GM19099 (cell line): ENCODE results near the gene CD46.

ENCODE experiments used
- POLR2A ChIP-seq: IDR thresholded peaks from 3 replicates; pipeline ENCODE4 v1.6.1; 2011; ENCODE audit warnings: low read depth; ENCODE audit not compliant: insufficient read length; ENCODE audit errors: extremely low read depth

The CD46 gene

DNA sequence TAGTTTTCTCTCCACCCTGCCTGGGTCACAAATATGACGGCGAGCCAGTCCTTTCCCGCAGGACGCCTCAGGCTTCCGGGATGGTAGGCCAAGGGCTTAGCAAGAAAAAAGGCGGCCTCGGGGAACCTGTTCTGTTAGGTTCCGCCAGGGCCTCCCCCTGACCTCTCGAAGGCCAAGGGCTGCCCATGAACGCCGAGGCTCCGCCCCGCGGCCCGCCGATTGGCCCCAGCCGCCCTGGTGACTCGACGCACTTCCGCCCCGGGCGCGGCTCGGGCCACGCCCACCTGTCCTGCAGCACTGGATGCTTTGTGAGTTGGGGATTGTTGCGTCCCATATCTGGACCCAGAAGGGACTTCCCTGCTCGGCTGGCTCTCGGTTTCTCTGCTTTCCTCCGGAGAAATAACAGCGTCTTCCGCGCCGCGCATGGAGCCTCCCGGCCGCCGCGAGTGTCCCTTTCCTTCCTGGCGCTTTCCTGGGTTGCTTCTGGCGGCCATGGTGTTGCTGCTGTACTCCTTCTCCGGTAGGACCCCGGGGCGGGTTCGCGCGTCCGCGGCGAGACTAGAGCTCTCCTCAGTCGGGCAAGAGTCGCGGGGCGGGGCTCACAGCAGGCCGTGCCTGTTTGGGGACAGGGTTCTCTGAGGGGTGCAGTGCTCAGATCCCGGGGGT is at the start of gene CD46:
TSS of gene CD46 (plus strand) at position 265 of the 666 bp plus-strand sequence. CDS start at position 424, 159 bp downstream.
- peak; percentile 86 for TF ChIP-seq POLR2A

DNA sequence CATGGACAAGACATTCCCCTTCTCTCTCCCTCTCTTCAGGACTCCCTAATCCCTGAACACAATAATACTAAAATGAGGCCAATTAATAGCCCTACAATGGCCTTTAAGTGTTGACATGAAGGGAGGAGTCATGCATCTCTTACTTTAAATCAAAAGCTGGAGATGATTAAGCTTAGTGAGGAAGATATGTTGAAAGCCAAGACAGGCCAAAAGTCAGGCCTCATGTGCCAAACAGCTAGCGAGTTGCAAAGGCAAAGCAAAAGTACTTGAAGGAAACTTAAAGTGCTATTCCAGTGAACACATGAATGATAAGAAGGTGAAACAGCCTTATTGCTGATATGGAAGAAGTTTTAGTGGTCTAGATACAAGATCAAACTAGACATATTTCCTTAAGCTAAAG is 49.5 kb upstream of the CD46 start:
- no peak for TF ChIP-seq POLR2A

DNA sequence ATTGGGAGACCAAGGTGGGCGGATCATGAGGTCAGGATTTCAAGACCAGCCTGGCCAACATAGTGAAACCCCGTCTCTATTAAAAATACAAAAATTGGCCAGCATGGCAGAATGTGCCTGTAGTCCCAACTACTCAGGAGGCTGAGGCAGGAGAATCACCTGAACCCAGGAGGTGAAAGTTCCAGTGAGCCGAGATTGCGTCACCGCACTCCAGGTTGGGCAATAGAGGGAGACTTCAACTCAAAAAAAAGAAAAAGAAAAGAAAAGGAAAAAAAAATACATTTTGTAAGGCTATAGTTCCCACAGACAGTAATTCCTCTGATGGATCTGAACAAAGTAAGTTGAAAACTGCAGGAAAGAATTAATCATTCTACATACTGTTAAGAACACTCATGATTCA is 48.1 kb upstream of the CD46 start:
- TF ChIP-seq POLR2A: no peak

DNA sequence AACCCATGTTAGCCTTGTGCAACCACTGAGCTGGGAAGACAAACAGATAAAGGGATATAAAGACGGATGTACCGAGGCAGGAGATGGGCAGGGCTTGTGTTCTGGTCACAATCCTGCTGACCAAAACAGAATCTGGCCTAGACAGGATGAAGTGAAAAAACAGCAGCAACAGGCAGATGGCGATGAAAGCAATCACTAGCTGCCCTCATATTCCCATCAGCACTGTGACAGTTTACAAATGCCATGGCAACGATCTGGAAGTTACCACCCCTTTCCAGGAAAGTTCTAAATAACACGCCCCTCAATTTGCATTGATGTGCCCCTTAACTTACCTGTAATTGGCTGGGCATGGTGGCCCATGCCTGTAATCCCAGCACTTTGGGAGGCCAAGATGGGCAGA is 40.6 kb upstream of the CD46 start:
- no peak for TF ChIP-seq POLR2A

DNA sequence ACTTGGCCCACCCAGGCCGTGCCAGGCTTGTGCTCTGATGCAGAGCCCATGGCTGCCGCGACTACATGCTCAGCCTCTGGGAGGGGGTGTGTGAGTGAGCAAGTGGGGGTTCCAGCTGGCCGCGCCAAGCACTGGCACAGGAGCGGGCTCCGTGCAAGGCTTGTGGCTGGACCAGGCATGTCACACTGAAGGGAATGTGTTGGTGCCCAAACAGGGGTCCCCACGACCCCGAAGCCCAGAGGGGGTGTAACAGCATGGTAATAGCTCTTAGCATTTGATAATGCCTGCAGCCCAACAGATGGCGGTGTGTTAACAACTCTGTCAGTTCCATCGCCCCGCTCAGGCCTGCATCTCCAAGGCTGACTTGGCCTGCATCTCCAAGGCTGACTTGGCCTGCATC is 38.3 kb upstream of the CD46 start:
- no peak for TF ChIP-seq POLR2A

DNA sequence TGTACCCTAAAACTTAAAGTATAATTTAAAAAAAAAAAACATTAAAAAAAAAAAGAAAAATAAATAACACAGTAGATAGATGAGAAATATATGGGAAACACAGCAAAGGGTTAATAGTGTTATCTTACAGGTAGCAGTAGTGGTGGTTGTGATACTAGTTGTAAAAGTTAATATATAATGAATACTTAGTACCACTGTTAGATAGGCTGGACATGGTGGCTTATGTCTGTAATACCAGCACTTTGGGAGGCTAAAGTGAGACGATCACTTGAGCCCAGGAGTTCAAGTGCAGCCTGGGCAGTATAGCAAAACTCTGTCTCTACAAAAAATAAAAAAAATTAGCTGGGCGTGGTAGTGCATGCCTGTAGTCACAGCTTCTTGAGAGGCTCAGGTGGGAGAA is 32.6 kb upstream of the CD46 start:
- TF ChIP-seq POLR2A: no peak

DNA sequence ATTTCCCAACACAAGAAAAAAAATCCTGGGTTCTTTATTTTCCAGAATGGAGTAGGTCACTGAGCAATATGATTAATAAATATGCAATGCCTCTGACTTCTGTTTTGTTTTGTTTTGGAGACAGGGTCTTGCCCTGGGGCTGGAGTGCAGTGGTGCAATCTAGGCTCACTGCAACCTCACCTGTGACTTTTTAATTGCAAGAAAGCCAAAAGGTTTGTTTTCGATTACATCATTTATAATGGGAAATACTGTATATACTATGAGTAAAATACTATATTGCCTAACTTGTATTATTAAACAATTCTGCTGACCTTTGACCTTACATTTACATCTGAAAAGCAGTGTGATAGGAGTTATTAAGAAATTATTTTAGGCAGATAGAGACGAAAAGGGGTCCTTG is 11.6 kb upstream of the CD46 start:
- no peak for TF ChIP-seq POLR2A

DNA sequence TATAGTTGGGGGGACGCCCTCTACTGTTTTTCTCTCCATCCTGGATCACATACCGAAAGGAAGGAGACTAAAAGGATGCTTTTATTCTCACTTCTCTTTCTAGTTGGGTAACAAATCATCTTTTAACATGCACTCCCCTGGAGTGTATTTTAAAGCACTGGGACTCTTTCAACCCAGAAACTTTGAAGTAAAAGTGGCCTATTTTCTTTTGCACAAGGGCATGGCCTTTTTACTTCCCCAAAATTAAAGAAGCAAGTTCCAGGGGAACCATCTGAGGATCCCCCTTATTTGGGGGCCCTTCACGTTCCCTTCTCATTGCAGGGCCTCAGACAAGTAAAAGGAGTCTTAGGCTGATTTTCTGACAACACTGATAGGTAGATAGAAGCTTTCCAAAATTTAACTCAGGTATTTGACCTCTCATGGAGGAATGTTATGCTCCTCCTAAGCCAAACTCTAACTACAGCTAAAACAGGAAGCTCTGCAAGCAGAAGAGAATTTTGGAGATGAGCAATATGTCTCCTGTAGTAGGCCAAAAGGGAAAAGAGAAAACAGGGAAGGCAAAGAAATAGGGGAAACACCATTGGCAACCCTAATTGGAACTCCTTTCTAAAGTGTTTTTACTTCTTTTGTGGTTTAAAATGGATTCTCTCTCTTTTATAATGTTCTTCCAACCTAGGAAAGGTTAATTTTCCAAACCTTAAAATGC is 8.9 kb upstream of the CD46 start:
- no peak for TF ChIP-seq POLR2A

DNA sequence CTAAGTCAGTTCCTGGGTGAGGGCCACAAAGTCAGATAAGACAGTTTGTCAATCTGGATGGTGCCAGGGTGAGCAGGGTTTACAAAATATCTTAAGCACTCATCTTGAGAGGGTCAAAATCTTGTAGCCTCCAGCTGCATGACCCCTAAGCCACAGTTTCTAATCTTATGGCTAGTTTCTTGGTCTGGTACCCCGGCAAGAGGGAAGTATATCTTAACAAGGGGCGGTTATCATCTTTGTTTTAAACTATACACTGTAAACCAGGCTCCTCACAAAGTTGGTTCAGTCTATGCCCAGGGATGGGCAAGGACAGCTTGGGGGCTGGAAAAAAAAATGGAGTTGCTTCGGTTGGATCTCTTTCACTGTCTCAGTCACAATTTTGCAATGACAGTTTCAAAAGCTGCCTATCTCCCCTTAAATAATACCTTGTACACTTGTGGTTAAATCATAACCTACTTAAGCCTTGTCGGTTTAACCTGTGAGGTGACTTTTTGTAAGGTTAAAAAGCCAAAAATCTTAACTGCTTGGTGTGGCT is 7.8 kb upstream of the CD46 start:
- TF ChIP-seq POLR2A: no peak

DNA sequence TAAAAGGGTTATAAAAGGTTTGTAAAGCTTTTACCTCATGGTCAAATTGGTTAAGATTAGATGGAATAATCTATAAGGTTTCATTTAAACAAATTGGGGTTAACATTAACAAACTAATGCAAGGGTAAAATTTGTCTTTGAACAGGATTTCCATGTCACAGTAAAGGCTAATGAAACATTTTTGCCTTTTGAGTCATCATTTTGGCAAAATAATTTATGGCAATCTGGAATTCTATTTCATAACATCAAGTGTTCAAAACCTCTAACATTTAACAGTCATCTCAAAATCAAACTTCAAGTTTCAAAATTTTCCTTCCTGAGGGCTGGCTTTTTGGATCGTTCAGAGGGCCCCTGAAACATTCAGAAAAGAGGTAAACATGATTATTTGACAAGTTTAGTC is 6.6 kb upstream of the CD46 start:
- no peak for TF ChIP-seq POLR2A

DNA sequence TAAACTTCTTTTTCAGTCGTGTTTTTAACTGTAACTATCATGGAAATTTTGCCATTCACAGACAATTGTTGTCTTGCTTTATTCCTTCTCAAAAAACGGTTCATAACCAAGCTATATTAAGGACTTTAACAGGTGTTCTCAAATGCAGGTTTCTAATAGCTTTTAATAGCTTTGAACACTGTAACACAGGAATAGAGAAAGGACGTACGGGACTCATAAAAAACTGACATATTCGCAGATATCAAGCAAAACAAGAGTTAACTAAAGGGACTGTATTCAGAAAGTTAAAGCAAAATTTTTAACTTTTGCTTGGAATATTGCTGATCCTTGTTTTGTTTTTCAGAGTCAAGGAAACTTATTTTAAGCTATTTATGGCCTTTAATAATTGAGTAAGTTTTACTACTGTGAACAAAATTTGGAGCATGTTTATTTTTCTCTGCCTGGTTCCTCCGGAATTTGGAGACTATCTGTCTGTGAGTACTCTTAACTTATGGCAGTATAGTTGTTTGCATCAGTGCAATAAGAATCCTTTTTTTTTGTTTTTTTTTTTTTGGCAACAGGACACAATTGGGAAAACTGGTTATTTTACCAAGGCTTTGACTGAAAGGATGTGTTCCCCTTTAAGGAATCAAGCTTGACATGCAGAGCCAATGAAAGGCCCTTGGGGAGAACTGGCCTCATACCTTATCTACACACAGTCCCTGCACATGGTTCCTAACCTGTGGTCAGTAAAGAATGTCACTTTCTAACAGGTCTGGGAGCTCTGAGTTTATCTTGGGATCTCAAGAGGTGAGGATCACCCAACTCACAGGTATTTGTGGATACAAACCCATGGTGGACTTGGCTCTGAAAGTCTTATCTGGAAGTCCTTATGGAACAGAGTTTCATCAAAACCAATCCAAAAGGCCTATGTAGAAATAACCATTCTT is 5.8 kb upstream of the CD46 start:
- TF ChIP-seq POLR2A: no peak

DNA sequence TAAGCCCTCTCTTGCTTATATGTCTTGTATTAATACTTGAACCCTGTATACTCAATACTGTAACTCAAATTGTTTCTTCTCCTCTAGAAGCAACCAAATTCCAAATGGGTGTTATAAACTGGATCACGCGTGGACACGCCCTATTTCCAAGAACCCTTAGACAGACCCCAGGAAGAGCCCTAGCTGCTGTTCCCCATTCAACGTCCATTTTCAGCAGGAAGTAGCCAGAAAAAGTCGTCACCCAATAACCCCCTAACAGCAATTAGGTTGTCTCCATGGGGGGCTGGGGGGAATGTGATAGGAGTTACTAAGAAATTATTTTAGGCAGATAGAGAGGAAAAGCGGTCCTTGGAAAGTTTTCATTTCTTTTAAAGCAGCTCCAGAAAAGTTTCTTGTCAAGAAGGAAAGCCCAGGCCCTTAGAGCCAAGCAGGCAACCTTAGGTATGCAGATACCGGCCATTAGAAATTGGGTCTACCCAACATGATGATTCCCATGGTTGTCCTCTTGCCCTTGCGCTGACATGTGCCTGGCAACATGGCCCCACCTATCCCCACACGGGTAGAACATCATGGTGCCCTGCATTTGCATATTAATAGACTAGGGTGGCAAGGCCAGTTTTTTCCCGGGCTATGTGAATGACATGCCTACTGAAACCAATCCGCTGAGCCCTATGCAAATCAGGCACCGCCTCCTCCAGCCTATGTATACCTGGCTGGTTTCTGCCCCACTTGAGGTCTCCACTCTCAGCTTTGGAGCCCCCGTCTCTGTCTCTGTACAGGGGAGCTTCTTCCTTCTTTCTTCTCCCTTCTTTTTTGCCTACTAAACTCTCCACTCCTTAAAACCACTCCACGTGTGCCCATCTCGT is 4.0 kb upstream of the CD46 start:
- TF ChIP-seq POLR2A: no peak

DNA sequence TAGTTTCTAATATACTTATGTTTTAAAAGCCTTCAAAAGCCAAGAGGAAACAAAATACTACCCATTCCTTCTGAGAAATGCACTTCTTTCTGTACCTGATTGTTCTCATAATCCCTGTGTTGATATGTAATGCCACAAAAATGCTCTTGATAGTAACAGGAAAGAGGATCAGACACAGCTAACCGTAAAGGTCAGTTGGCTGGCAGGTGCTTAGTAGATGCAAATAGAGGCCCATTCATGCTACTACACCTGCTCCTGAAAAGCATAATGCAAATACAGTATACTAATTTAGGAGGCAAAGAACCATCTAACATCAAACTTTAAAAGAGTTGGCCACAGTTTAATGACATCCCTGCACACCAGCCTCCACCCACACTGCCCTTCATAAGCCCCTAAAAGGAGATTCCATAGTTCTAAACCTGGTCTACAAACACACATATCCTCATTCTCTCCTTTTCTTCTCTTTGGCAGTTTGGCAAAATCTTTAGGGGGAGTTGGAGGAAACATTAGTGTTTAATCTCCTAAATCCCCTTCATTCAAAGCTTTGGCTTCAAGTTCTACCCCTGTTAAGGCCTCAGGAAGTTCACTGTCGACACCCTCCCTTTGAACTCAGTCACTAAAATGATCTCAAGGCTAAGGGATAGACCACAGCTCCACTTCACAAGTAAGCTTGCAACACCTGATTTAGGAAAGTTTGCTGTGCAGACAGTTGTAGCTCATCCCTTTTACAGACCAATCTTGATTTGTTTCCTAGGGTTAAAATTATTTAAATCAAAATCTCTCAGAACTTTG is 2.9 kb upstream of the CD46 start:
- TF ChIP-seq POLR2A: no peak

DNA sequence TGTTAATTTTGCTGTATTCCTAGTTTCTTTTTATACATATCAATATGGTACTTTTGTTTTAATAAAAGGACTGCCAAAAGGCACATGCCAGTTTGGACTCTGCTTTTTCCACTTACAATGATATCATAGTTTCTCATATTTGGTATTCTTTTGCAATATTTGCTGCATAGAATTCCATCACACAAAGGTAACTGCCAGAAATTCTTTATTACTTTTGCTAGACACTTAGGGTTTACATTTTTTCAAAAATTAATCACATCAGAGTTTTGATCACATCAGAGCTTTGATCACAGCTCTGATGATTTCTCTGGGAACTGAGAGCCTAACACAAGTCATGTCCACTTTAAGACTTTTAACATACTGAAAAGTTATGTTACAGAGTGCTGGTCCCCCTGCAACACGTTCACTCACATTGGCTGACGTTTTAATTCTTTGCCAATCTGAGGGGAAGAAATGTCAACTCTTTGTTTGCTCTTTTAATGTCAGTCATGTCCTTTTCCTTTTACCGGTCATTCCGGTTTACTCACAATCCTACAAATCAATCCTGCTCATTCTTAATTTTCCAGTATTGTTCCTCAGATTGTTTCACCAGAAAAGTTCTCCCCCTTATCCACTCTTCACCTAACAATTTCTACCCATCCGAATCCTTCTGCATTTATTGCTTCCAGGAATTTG is 1.1 kb upstream of the CD46 start:
- TF ChIP-seq POLR2A: no peak
